ENCODE measurements around the gene CACNA1B. TPM values are rescaled to one million over a fixed set of nuclear protein-coding genes. Genes with fewer than 3 reads are reported as not detected.
"Not testable (repeated sequence)": the region's sequence is repeated elsewhere in the genome, so short reads cannot be mapped to it uniquely, and the experiment has no call there.

CACNA1B gene
- total RNA-seq, 1 experiment from 2014 or later = 7.8 TPM

GRCh38 chr9:137884547-137884946 lies 7.0 kb downstream of the CACNA1B start:
- H3K9me3 Mint-ChIP-seq; H3K23ac ChIP-seq (ENCODE audit: insufficient read length, low read depth, low read length); H3K27ac Mint-ChIP-seq: not testable (repeated sequence)

GRCh38 chr9:137885121-137885520 lies 7.5 kb downstream of the CACNA1B start:
- H2AK5ac ChIP-seq (ENCODE audit: insufficient read length, low read length); H2BK5ac ChIP-seq (ENCODE audit: insufficient read length, low read length); H2AFZ ChIP-seq (ENCODE audit: low read length); H2BK15ac ChIP-seq (ENCODE audit: low read depth, low read length); H3K79me2 ChIP-seq (ENCODE audit: insufficient read depth, low read length); H3K27ac Mint-ChIP-seq; H2BK120ac ChIP-seq (ENCODE audit: low read depth, low read length, poor library complexity, severe bottlenecking); H3K18ac ChIP-seq (ENCODE audit: insufficient read length, low read depth, low read length); H3K9ac ChIP-seq (ENCODE audit: extremely low read depth, insufficient read length, low read length); H3K27me3 ChIP-seq (ENCODE audit: insufficient read depth, low read length); H3K27me3 Mint-ChIP-seq (ENCODE audit: low read depth); H4K20me1 ChIP-seq (ENCODE audit: control insufficient read depth, insufficient read depth, insufficient read length); H3K79me1 ChIP-seq (ENCODE audit: insufficient read depth, low read depth, low read length, poor library complexity, severe bottlenecking); H3K4me1 Mint-ChIP-seq; H3K4me1 ChIP-seq (ENCODE audit: insufficient read depth, low read length); H2BK12ac ChIP-seq (ENCODE audit: insufficient read length, low read depth, low read length); H4K5ac ChIP-seq (ENCODE audit: insufficient read length, low read depth, low read length); H3K14ac ChIP-seq (ENCODE audit: insufficient read depth, low read length); H3K23me2 ChIP-seq (ENCODE audit: insufficient read length, low read depth, low read length, poor library complexity, severe bottlenecking); H4K91ac ChIP-seq (ENCODE audit: insufficient read length, low read depth, low read length); H3K4me3 Mint-ChIP-seq; H3K4ac ChIP-seq (ENCODE audit: low read depth, low read length); H3K56ac ChIP-seq (ENCODE audit: insufficient read length, low read depth, low read length); DNase-seq; H3K9me3 Mint-ChIP-seq; H3T11ph ChIP-seq (ENCODE audit: low read length); H3K23ac ChIP-seq (ENCODE audit: insufficient read length, low read depth, low read length); H3K4me2 ChIP-seq (ENCODE audit: insufficient read depth, insufficient read length, low read length); H4K8ac ChIP-seq (replicated peaks; ENCODE audit: insufficient read length, low read depth, low read length); H3K9me3 ChIP-seq (ENCODE audit: control insufficient read depth, low read depth, low read length); H2BK20ac ChIP-seq (ENCODE audit: low read depth, low read length, poor library complexity, severe bottlenecking); H3K27ac ChIP-seq (ENCODE audit: insufficient read length, low read depth, low read length): not testable (repeated sequence)
- peaks cover 6 to 20% (median 17%) of the 10 kb centered on the region in 3 experiments; a peak in 6 of 7 replicates for H3K36me3 Mint-ChIP-seq (ENCODE audit: insufficient read depth in 1 of 3, low read depth in 3 of 3)
- WGBS (ENCODE audit: extremely low coverage, insufficient read length, low lambda C conversion rate) = no CpG with 5 or more reads among the region's 12 CpGs

More at GRCh38 chr9:137884547-137884946, 7.0 kb downstream of the CACNA1B start:
- not testable (repeated sequence) for H3K4me2 ChIP-seq (ENCODE audit: insufficient read depth, insufficient read length, low read length); H3K4me1 Mint-ChIP-seq; H3K18ac ChIP-seq (ENCODE audit: insufficient read length, low read depth, low read length); H2BK120ac ChIP-seq (ENCODE audit: low read depth, low read length, poor library complexity, severe bottlenecking); H4K5ac ChIP-seq (ENCODE audit: insufficient read length, low read depth, low read length); H3K9ac ChIP-seq (ENCODE audit: extremely low read depth, insufficient read length, low read length); H3K4me3 Mint-ChIP-seq; H3K79me2 ChIP-seq (ENCODE audit: insufficient read depth, low read length); H3K79me1 ChIP-seq (ENCODE audit: insufficient read depth, low read depth, low read length, poor library complexity, severe bottlenecking); H3K14ac ChIP-seq (ENCODE audit: insufficient read depth, low read length); DNase-seq; H3K23me2 ChIP-seq (ENCODE audit: insufficient read length, low read depth, low read length, poor library complexity, severe bottlenecking); H4K91ac ChIP-seq (ENCODE audit: insufficient read length, low read depth, low read length); H3T11ph ChIP-seq (ENCODE audit: low read length); H2BK12ac ChIP-seq (ENCODE audit: insufficient read length, low read depth, low read length); H2AFZ ChIP-seq (ENCODE audit: low read length); H2AK5ac ChIP-seq (ENCODE audit: insufficient read length, low read length); H2BK5ac ChIP-seq (ENCODE audit: insufficient read length, low read length); H3K27me3 ChIP-seq (ENCODE audit: insufficient read depth, low read length); H3K4me1 ChIP-seq (ENCODE audit: insufficient read depth, low read length); H3K56ac ChIP-seq (ENCODE audit: insufficient read length, low read depth, low read length); H4K8ac ChIP-seq (replicated peaks; ENCODE audit: insufficient read length, low read depth, low read length); H3K9me3 ChIP-seq (ENCODE audit: control insufficient read depth, low read depth, low read length); H3K4ac ChIP-seq (ENCODE audit: low read depth, low read length); H2BK20ac ChIP-seq (ENCODE audit: low read depth, low read length, poor library complexity, severe bottlenecking); H2BK15ac ChIP-seq (ENCODE audit: low read depth, low read length); H3K27me3 Mint-ChIP-seq (ENCODE audit: low read depth); H4K20me1 ChIP-seq (ENCODE audit: control insufficient read depth, insufficient read depth, insufficient read length); H3K27ac ChIP-seq (ENCODE audit: insufficient read length, low read depth, low read length)
- no CpG with 5 or more reads among the region's 7 CpGs for WGBS (ENCODE audit: extremely low coverage, insufficient read length, low lambda C conversion rate)
- peaks cover 6 to 24% (median 18%) of the 10 kb centered on the region in 3 experiments; a peak in 6 of 7 replicates for H3K36me3 Mint-ChIP-seq (ENCODE audit: insufficient read depth in 1 of 3, low read depth in 3 of 3)
